Fibroblast of lung (primary cell): ENCODE data around the gene CLIP2. TPM values are rescaled to one million over a fixed set of nuclear protein-coding genes. Genes with fewer than 3 reads are reported as not detected.
A peak's percentile ranks its signal among the peaks of the same experiment; 100 is the strongest.
"Not testable (repeated sequence)": the region's sequence is repeated elsewhere in the genome, so short reads cannot be mapped to it uniquely, and the experiment has no call there.

Experiments used
- DNase-seq, 2 donors: peaks; one replicate each; pipeline versions ENCODE4 v3.0.0 to v3.0.0-alpha.2; 2010; ENCODE audit warnings: low read depth in 2 of 2
- H2AFZ ChIP-seq: 2 replicates; pipeline ENCODE4 v1.5.1; 2012; ENCODE audit warnings: low read length, control low read depth, inconsistent platforms
- H3K27ac ChIP-seq: 2 replicates; pipeline ENCODE4 v1.5.1; 2011; ENCODE audit warnings: low read length, control low read depth; ENCODE audit not compliant: insufficient read depth
- H3K27me3 ChIP-seq: 2 replicates; pipeline ENCODE4 v1.5.1; 2011; ENCODE audit warnings: mild to moderate bottlenecking, low read length; ENCODE audit not compliant: control insufficient read depth, insufficient read depth
- H3K36me3 ChIP-seq: 2 replicates; pipeline ENCODE4 v1.5.1; 2011; ENCODE audit warnings: low read length; ENCODE audit not compliant: control insufficient read depth, insufficient read depth
- H3K4me1 ChIP-seq: 2 replicates; pipeline ENCODE4 v1.5.1; 2011; ENCODE audit warnings: low read length; ENCODE audit not compliant: control insufficient read depth, insufficient read depth; ENCODE audit errors: extremely low read depth
- H3K4me2 ChIP-seq: 2 replicates; pipeline ENCODE4 v1.5.1; 2011; ENCODE audit warnings: low read length, control low read depth; ENCODE audit not compliant: insufficient read depth; ENCODE audit errors: extremely low read depth
- H3K4me3 ChIP-seq, 4 experiments: fragments of 200-600 bp in 1 of 4; sonication (generic) in 1 of 4; replicated peaks in 1 of 4; 2 replicates each; pipeline ENCODE4 v1.5.1; 2011 to 2016; ENCODE audit warnings: low read length in 4 of 4, low read depth in 3 of 4, mild to moderate bottlenecking in 3 of 4, control low read depth in 2 of 4, inconsistent platforms in 1 of 4, mixed read lengths in 1 of 4; ENCODE audit not compliant: insufficient read depth in 1 of 4; ENCODE audit errors: control extremely low read depth in 1 of 4
- H3K79me2 ChIP-seq: 2 replicates; pipeline ENCODE4 v1.5.1; 2012; ENCODE audit warnings: mild to moderate bottlenecking, low read length, inconsistent platforms; ENCODE audit not compliant: control insufficient read depth, insufficient read depth
- H3K9ac ChIP-seq: 2 replicates; pipeline ENCODE4 v1.5.1; 2011; ENCODE audit warnings: mild to moderate bottlenecking, low read length, control low read depth; ENCODE audit not compliant: insufficient read depth
- H3K9me3 ChIP-seq: 2 replicates; pipeline ENCODE4 v1.5.1; 2012; ENCODE audit warnings: low read depth, low read length; ENCODE audit not compliant: control insufficient read depth, insufficient read depth
- H4K20me1 ChIP-seq: 2 replicates; pipeline ENCODE4 v1.5.1; 2011; ENCODE audit warnings: low read length; ENCODE audit not compliant: control insufficient read depth, insufficient read depth; ENCODE audit errors: extremely low read depth
- CTCF ChIP-seq, 2 donors: IDR thresholded peaks in 1 of 2; conservative IDR thresholded peaks in 1 of 2; 1 replicate in 1 of 2; 2 replicates in 1 of 2; pipeline ENCODE4 v1.5.1; 2011 to 2012; ENCODE audit warnings: low read length in 2 of 2, control low read depth in 1 of 2, inconsistent platforms in 1 of 2, low read depth in 1 of 2, mild to moderate bottlenecking in 1 of 2
- EZH2 ChIP-seq: IDR thresholded peaks from 2 replicates; pipeline ENCODE4 v1.5.1; 2012; ENCODE audit warnings: low read length, control low read depth, mild to moderate bottlenecking; ENCODE audit errors: missing control alignments
- polyA plus RNA-seq, 2 donors: library from polyadenylated mRNA; depleted of rRNA in 1 of 2; stranded (reverse) in 1 of 2; unstranded in 1 of 2; fragments of >200 nt; gene quantifications; 2 replicates each; pipeline ENCODE4 v1.2.1, GENCODE V29; 2011 to 2012; ENCODE audit warnings: missing spikeins in 1 of 2
- total RNA-seq: library from RNA; depleted of rRNA; stranded (reverse); fragments of >200 nt; gene quantifications from 2 replicates; pipeline ENCODE4 v1.2.1, GENCODE V29; 2014

CLIP2 gene
- total and polyA plus RNA-seq, 2 donors (not counting 1 experiment from before 2014, with no cell fraction given) = 13.1 to 77.8 TPM

DNA sequence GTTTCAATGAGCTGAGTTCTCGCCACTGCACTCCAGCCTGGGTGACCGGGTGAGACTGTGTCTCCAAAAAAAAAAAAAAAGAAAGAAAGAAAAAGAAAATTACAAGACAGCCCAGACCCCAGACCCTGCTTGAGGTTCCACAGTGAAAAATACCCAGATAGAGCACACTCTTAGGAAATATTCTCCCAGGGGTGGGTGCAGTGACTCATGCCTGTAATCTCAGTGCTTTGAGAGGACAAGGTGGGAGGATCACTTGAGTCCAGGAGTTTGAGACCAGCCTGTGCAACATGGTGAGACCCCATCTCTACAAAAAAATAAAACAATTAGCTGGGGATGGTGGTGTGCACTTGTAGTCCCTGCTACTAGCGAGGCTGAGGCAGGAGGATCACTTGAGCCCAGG lies 123.4 kb downstream of the CLIP2 start:
- Histone ChIP-seq H2AFZ (no peak overlapping the region), H3K4me1 (no peaks in the 10 kb centered on the region), H3K4me3 (no peak overlapping the region), H3K27ac (no peak overlapping the region), H4K20me1 (no peaks in the 10 kb centered on the region), H3K9me3 (no peaks in the 10 kb centered on the region), H3K27me3 (no peaks in the 10 kb centered on the region), H3K79me2 (no peaks in the 10 kb centered on the region), H3K36me3 (no peaks in the 10 kb centered on the region), H3K4me2 (no peak overlapping the region), H3K9ac (no peak overlapping the region)
- DNase-seq = peak; percentile 14 to 22
- TF ChIP-seq EZH2 (no peak), CTCF (conservative IDR thresholded peaks at IDR 0.05 in 1 of 2, IDR thresholded peaks at IDR 0.05 in 1 of 2; ENCODE audit: low read depth in 1 of 2, low read length in 2 of 2) (no peak)

- H3K4me3 ChIP-seq, DNase-seq: not testable (repeated sequence)
These were observed 125.6 kb downstream of the CLIP2 start for GRCh38 chr7:74414595-74415333.

GRCh38 chr7:74417419-74417971 lies 128.3 kb downstream of the CLIP2 start:
- Histone ChIP-seq H3K9ac (no peak overlapping the region), H3K9me3 (no peaks in the 10 kb centered on the region), H3K27ac (no peak overlapping the region), H3K4me3 (no peak overlapping the region), H3K36me3 (no peaks in the 10 kb centered on the region), H3K4me2 (peak overlapping the region; percentile 48), H3K4me1 (no peaks in the 10 kb centered on the region), H3K79me2 (no peaks in the 10 kb centered on the region), H2AFZ (peak overlapping the region; percentile 33), H4K20me1 (no peaks in the 10 kb centered on the region), H3K27me3 (no peaks in the 10 kb centered on the region)
- TF ChIP-seq CTCF (conservative IDR thresholded peaks at IDR 0.05 in 1 of 2, IDR thresholded peaks at IDR 0.05 in 1 of 2; ENCODE audit: low read depth in 1 of 2, low read length in 2 of 2) (peak; percentile 92 to 94), EZH2 (no peak)
- DNase-seq = peak; percentile 47 to 70

More at GRCh38 chr7:74414595-74415333, 125.6 kb downstream of the CLIP2 start:
- H3K9ac ChIP-seq, H3K27ac ChIP-seq, H3K36me3 ChIP-seq, H3K79me2 ChIP-seq, H3K4me1 ChIP-seq, H3K9me3 ChIP-seq, H3K4me2 ChIP-seq, H3K27me3 ChIP-seq, H2AFZ ChIP-seq, H4K20me1 ChIP-seq: not testable (repeated sequence)
